Hepatocyte (in vitro differentiated cells): Measurements from ENCODE around the gene CREB5. TPM values are rescaled to one million over a fixed set of nuclear protein-coding genes. Genes with fewer than 3 reads are reported as not detected.

Experiments
- DNase-seq: peaks from one replicate; pipeline ENCODE4 v3.0.0-alpha.2; 2016; ENCODE audit warnings: low spot score
- H2AFZ ChIP-seq: fragments of 200-600 bp; sonication (generic); 2 replicates; pipeline ENCODE4 v1.6.0; 2016; ENCODE audit warnings: antibody characterized with exemption, mild to moderate bottlenecking
- H3K27ac ChIP-seq: fragments of 200-600 bp; sonication (generic); 2 replicates; pipeline ENCODE4 v1.5.1; 2016; ENCODE audit warnings: mild to moderate bottlenecking
- H3K27me3 ChIP-seq: fragments of 200-600 bp; sonication (generic); 2 replicates; pipeline ENCODE4 v1.6.1; 2016
- H3K36me3 ChIP-seq: fragments of 200-600 bp; sonication (generic); replicated peaks from 2 replicates; pipeline ENCODE4 v1.5.1; 2016; ENCODE audit warnings: low read depth; ENCODE audit not compliant: insufficient read depth
- H3K4me1 ChIP-seq: fragments of 200-600 bp; sonication (generic); 2 replicates; pipeline ENCODE4 v1.5.1; 2016; ENCODE audit warnings: mild to moderate bottlenecking, moderate library complexity; ENCODE audit not compliant: insufficient read depth
- H3K4me2 ChIP-seq: fragments of 200-600 bp; sonication (generic); 2 replicates; pipeline ENCODE4 v1.6.0; 2016
- H3K4me3 ChIP-seq: fragments of 200-600 bp; sonication (generic); 2 replicates; pipeline ENCODE4 v1.5.1; 2016; ENCODE audit warnings: mild to moderate bottlenecking
- H3K79me2 ChIP-seq: fragments of 200-600 bp; sonication (generic); 2 replicates; pipeline ENCODE4 v1.6.0; 2017; ENCODE audit warnings: mild to moderate bottlenecking
- H3K9me2 ChIP-seq: fragments of 200-600 bp; sonication (generic); replicated peaks from 2 replicates; pipeline ENCODE4 v1.6.0; 2017; ENCODE audit warnings: mild to moderate bottlenecking; ENCODE audit not compliant: insufficient read depth
- H3K9me3 ChIP-seq: fragments of 200-600 bp; sonication (generic); 2 replicates; pipeline ENCODE4 v1.5.1; 2016; ENCODE audit warnings: low read depth, mild to moderate bottlenecking
- H4K20me1 ChIP-seq: fragments of 200-600 bp; sonication (generic); 2 replicates; pipeline ENCODE4 v1.6.0; 2016; ENCODE audit warnings: mild to moderate bottlenecking; ENCODE audit not compliant: insufficient read depth, poor library complexity, severe bottlenecking
- CTCF ChIP-seq: fragments of 200-600 bp; sonication (generic); IDR thresholded peaks from 2 replicates; pipeline ENCODE4 v1.5.1; 2016; ENCODE audit warnings: antibody characterized with exemption, mild to moderate bottlenecking; ENCODE audit not compliant: poor library complexity
- EZH2 ChIP-seq: fragments of 200-600 bp; sonication (generic); IDR thresholded peaks from 2 replicates; pipeline ENCODE4 v1.6.1; 2016; ENCODE audit warnings: antibody characterized with exemption, mild to moderate bottlenecking, borderline replicate concordance
- EZH2phosphoT487 ChIP-seq: fragments of 200-600 bp; sonication (generic); IDR thresholded peaks from one replicate; pipeline ENCODE4 v1.6.1; 2018; ENCODE audit warnings: antibody characterized with exemption, mild to moderate bottlenecking, low read depth, moderate library complexity; ENCODE audit not compliant: unreplicated experiment, severe bottlenecking
- WGBS: methylation state at CpG from one replicate; pipeline ENCODE4 v1.1.6; 2016; ENCODE audit warnings: low lambda C conversion rate; ENCODE audit errors: missing lambda C conversion rate; 5-methylcytosine and 5-hydroxymethylcytosine counted together
- polyA plus RNA-seq: library from polyadenylated mRNA; unstranded; fragments of >200 nt; fragmentation: Nextera tagmentation; extraction: Ambion mirVana; gene quantifications from 2 replicates; pipeline ENCODE4 v1.2.1, GENCODE V29; 2016
- total RNA-seq: library from RNA; depleted of rRNA; stranded (reverse); fragments of >200 nt; gene quantifications from 2 replicates; pipeline ENCODE4 v1.2.3, GENCODE V29; 2014

CREB5 gene
- total and polyA plus RNA-seq, 2 experiments from 2014 or later = 14.0 to 27.9 TPM

- Histone ChIP-seq H3K27ac (no peak overlapping the region), H3K9me3 (no peaks in the 10 kb centered on the region), H3K4me3 (no peak overlapping the region), H3K79me2 (no peaks in the 10 kb centered on the region), H3K27me3 (no peaks in the 10 kb centered on the region), H3K4me1 (no peaks in the 10 kb centered on the region), H3K4me2 (no peak overlapping the region), H2AFZ (no peak overlapping the region), H3K9me2 (no peaks in the 10 kb centered on the region), H4K20me1 (no peaks in the 10 kb centered on the region), H3K36me3 (no peaks in the 10 kb centered on the region)
- no peak for DNase-seq
- 71% methylated on average over 5 of the region's 5 CpGs for WGBS
- TF ChIP-seq EZH2phosphoT487 = no peak
- TF ChIP-seq CTCF = no peak
- TF ChIP-seq EZH2 = no peak
Observed at GRCh38 chr7:28658381-28658780, 246.1 kb downstream of the CREB5 start.

- DNase-seq = no peak
- Histone ChIP-seq H3K27me3 (no peaks in the 10 kb centered on the region), H3K4me1 (no peaks in the 10 kb centered on the region), H3K4me3 (no peak overlapping the region), H3K79me2 (no peaks in the 10 kb centered on the region), H4K20me1 (no peaks in the 10 kb centered on the region), H3K36me3 (no peaks in the 10 kb centered on the region), H3K9me3 (no peaks in the 10 kb centered on the region), H3K9me2 (no peaks in the 10 kb centered on the region), H3K27ac (no peak overlapping the region), H3K4me2 (no peak overlapping the region), H2AFZ (no peak overlapping the region)
- no peak for TF ChIP-seq EZH2phosphoT487
- no peak for TF ChIP-seq CTCF
- TF ChIP-seq EZH2 = no peak
- 80% methylated on average over 2 of the region's 2 CpGs for WGBS
Observed at GRCh38 chr7:28660132-28660531, 247.8 kb downstream of the CREB5 start.

GRCh38 chr7:28661826-28662595 lies 249.7 kb downstream of the CREB5 start:
- Histone ChIP-seq H3K9me3 (no peaks in the 10 kb centered on the region), H3K4me1 (no peaks in the 10 kb centered on the region), H2AFZ (no peak overlapping the region), H3K36me3 (no peaks in the 10 kb centered on the region), H3K4me2 (no peak overlapping the region), H3K9me2 (no peaks in the 10 kb centered on the region), H3K27me3 (no peaks in the 10 kb centered on the region), H4K20me1 (no peaks in the 10 kb centered on the region), H3K79me2 (no peaks in the 10 kb centered on the region), H3K4me3 (no peak overlapping the region), H3K27ac (no peak overlapping the region)
- 67% methylated on average over 12 of the region's 12 CpGs for WGBS
- TF ChIP-seq EZH2phosphoT487 (no peak), EZH2 (no peak), CTCF (no peak)
- no peak for DNase-seq
